GM19468 (cell line): ENCODE measurements around the gene MYO7A.
"Not testable (repeated sequence)": the region's sequence is repeated elsewhere in the genome, so short reads cannot be mapped to it uniquely, and the experiment has no call there.

ENCODE experiments used
- ATAC-seq: cut with Tn5 transposase; IDR thresholded peaks from one replicate; pipeline ENCODE4 v1.9.1; 2021; ENCODE audit warnings: mild to moderate bottlenecking, moderate library complexity, moderate number of reproducible peaks; ENCODE audit not compliant: unreplicated experiment; ENCODE audit errors: extremely low read depth

MYO7A gene

DNA sequence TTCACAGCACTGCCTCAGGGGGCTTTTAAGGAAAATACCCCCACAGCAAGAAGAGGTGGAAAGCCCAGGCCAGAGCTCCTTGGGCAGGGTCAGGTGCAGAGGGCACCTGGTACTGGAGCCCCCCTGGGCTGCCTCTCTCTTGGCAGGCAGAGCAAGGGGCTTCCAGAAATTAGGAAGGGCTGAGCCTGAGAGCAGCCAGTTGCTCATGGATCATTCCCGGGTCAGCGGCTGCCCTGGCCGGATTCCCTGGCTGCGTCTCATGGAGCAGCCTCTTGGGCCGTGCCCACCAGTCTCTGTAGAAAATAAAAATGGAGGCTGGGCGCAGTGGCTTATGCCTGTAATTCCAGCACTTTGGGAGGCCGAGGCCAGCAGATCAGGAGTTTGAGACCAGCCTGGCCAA lies 35.7 kb upstream of the MYO7A start:
- no peak for ATAC-seq

DNA sequence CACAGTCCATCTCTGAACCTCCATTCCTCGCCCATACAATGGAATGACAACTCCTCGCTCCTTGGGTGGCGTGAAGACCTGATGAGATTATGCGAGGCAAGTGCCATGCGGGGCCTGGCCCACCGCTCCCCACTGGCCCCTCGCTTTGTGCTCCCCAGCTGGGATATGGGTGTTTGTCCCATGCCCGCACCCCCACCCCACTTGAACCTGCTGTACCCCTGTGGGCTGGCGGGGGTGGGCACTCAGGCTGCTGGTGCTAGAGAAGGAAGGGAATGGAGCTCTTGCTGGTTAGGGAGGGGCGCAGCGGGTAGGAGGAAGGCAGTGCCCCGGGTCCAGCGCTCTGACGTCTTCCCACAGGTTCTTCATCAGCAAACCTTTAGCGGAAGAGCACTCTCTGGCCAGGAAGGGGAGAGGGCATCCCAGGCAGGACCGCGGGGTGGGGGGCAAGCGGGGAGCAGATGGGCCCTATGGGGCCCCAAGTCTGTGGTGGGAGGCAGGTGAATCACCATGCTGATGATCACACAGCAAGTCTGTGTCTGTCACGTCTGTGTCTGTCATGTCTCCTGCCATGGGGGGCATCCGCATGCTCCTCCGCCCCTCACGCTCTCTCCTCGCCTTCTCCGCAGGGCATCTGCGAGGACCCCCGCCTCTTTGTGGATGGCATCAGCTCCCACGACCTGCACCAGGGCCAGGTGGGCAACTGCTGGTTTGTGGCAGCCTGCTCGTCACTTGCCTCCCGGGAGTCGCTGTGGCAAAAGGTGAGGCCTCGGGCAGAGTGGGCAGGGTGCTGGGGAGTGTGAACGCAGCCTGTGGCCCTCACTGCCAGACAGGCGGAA lies 34.8 kb upstream of the MYO7A start:
- no peak for ATAC-seq

DNA sequence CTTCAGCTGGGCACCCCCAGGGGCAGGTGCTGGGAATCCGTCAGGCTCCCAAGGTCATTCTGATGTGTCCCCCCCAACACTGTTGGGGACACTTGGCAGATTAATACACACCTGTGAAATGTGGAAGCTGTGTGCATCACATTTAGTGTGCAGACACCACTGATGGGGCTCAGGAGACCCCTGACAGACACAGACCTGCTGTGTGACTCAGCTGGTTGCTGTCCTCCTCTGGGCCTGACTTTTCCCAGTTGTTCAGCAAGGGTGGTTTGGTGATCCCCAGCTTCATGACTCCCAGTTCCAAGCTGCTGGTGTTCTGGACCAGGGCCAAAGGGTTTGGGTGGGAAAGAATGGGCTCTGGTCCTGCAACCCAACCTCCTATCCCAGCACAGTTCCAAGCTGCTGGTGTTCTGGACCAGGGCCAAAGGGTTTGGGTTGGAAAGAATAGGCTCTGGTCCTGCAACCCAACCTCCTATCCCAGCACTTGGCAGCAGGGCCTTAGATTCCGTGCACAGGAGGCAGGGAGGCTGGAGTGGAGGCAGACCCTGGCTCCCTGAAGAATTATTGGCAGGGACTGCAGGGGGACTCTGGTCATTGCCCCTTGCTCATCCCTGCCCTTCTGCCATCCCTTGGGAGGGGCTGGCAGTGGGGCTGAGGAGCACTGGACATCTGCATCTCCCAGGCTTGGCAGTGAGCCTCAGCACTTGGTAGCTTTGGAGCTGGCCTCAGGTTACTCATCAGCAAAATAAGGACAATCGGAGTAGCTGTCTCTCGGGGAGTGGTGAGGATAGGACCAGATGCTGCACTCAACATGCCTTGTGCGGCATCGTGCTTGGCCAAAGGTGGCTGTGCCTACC lies 33.8 kb upstream of the MYO7A start:
- no peak for ATAC-seq

DNA sequence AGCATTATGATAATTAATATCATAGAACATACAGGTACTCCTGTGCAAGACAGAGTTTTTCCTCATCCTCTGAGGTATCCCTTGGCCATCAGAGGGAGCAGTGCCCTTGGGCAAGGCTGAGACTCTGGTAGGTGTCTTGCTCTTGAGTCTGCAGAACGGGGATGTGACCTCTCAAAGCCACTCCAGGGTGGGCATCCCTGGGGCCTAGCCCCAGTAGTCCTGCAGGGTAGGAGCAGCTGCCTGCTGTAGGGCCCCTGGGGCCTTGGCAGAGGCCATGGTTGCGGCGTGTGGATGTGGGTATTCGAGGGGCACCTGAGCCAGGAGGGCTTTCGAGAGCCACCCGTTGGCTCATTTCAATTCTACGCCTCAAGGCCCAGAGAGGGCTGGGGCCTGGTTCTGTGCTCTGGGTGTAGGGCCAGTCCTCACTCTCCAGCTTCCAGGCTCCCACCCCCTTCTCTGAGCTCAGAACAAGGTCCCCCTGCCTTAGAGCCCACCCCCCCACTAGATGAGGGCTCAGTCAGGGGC lies 33.1 kb upstream of the MYO7A start:
- ATAC-seq, result no peak

DNA sequence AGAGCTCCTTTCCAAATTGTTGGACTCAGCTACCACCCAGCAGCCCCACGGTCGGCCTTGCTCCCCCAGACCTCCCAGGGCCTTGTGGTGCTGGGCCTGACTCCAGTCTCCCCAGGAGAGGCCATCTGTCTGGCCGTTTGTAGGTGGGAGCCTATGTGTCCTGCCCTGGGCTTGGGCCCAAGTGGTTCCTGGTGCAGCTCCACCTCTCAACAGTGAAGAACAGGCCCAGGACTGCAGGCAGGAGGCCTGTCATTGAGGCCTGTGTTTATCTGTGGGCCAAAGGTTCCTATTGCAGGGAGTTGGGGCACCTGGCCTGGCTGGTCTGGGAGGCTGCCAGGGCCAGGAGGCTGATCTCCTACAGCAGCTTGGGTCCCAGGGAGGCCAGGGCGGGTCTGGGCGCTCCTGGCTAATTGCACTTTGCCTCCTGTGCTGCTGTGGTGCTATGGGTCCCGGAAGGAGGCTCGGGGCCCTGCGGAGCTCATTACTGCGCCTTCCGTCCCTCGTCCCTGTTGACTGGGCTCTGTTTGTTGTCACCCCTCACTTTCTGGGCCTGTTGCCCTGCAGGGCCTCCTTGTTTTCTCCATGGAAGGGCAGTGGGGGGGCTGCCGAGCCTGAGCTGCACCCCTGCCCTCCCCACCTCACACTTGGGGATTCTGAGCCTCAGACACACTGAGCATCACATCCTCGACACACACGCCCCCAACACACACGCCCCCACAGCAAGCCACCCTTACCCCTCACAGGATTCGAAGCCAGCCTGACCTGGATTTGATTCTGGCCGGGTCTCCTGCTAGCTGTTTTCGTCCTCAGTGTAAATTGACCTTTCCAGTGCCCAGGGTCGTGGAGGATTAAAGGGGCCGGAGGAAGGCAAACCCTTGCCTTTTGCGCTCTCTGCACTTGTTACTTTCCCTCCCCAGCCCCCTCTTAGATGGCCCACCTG lies 32.2 kb upstream of the MYO7A start:
- ATAC-seq, result no peak

DNA sequence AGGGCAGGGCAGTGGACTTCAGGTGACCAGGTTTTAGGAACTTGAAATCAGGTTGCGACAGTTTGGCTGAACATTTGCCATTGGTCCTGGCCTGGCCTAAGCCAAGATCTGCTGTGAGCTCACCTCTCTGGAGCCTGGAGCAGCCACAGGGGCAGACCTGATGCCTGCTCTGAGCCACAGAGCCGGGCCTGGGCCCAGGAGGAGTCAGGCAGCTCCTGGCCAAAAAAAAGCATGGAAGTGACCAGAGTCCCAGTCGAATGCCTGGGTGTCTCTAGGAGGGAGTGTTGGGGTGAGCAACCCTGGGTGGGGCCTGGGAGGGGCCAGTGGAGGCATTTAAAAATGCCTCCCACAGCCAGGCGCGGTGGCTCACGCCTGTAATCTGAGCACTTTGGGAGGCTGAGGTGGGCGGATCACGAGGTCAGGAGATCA lies 31.4 kb upstream of the MYO7A start:
- no peak for ATAC-seq

DNA sequence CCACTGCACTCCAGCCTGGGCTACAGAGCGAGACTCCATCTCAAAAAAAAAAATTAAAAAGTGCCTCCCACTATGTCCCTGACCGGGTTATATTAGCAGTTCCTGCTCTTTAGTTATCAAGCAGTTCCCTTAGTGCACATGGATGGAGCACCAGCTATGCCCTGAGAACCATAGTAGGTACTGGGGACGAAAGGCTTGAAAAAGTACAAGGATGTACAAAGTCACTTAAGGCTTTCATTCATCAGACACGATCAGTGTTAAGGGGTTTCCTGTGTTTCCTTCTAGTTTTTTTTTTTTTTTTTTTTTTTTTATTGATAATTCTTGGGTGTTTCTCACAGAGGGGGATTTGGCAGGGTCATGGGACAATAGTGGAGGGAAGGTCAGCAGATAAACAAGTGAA lies 30.9 kb upstream of the MYO7A start:
- ATAC-seq, result not testable (repeated sequence)

DNA sequence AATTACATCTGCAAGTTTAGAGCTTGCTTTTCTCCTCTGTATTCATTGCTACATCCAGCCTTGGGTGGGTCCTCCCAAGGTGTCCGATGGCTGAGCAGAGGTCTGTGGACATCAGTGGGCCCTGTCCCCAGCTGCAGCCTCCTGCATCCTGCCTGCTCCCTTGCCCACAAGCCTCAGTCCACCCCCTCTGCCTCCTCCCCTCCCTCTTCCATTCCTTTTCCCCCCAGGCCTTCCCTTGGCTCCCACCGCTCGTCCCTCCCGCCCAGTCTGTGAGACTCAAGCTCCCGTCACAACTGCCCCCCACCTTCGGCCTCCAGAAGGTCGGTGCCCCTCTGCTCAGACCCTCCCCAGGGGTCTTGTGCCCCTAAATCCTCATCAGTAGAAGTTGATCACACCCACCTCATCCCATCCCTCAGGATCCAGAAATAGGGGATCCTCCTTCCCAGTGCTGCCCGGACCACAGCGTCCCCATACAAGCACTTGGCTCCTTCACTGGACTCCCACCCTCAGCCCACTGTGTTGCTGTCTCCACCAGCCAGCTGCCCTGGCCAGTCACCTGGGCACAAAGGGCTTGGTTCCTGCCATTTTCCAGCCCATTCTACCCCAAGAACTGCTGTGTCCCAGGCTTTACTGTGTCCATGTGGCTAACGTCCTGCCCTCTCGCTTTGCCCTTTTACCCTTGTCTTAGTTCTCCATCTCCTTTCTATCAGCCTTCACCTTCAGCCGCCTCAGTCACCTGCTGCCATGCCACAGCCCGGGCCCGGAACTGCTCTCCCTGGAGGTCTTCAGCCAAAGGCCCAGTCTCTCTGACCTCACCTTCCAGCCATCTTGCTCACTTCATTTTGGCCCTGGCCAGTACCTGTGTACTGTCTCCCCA lies 27.6 kb upstream of the MYO7A start:
- ATAC-seq, result no peak

DNA sequence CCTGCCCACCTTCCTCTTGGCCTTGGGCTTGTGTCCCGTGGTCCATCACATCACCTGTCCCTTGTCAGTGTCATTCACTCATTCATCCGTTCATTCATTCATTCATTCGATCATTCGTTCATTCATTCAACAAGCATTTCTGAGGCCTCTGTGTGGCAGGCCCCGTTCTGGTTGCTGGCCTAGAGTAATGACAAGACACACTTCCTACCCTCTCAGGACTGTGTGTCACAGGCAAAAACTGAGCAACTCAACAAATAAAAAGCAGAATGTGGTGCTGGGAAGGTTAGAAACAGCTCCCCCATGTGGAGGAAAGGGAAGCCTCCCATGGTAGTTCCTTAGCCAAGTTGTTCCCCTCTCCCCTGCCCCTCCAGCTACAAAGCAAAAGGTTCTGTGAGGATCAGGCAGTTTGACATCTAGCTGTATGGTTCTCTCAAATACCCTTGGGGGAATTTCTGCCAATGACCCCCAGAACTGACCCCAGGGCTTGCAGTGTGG lies 27.0 kb upstream of the MYO7A start:
- ATAC-seq, result no peak

DNA sequence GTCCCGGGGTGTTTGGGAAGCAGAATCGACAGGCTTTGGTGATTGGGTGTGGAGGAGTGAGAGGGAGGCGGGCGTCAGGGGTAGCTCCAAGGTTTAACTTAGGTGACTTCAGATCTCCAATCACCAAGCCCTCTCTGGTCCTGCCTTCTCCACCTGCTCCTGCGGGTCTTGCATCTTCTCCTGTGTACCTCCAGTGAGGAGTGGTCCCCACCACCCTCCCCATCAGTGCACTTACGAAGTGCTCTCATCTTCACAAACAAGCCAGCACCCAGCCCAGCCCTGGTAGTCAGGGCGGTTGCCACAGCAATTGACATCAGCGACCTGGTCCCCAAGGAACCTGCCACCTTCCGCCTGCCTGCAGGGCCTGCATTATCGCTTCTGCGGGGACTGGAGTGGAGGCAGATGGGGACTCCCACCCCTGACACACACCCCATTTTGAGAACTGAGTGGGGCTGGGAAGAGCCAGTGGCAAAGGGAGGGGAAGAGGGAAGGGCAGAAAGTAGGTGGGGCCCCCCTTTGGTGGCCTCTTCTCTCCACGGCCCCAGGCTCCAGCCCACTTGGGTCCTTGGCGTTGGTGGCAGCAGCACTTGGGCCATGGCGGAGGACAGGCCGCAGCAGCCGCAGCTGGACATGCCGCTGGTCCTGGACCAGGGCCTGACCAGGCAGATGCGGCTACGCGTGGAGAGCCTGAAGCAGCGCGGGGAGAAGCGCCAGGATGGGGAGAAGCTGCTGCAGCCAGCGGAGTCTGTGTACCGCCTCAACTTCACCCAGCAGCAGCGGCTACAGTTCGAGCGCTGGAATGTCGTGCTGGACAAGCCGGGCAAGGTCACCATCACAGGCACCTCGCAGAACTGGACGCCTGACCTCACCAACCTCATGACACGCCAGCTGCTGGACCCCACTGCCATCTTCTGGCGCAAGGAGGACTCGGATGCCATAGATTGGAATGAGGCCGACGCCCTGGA lies 25.5 kb upstream of the MYO7A start, which contains the start of gene OMP:
Gene OMP, plus strand, starts transcription at position 595 of the 965 bp plus-strand sequence. Its CDS starts 0 bp downstream, at position 595.
- ATAC-seq, result no peak

DNA sequence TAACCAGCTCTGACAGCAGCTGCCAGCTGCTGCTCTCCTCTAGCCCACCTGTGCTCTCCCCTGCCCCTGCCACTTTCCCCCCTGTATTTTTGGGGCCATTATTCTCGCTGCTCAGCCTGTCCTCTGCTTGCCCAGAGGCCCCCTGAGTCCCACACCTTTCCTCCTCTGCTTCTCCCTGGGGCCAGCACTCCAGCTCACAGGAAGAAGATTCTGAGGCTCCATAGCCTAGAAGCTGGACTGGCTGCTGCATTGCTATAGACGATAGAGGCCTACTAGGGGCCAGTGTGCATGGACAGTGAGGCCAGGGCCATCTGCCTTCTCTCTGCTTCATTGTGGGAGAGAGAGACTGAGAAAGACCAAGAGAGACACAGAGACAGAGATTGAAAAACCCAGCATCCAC lies 24.7 kb upstream of the MYO7A start:
- no peak for ATAC-seq

DNA sequence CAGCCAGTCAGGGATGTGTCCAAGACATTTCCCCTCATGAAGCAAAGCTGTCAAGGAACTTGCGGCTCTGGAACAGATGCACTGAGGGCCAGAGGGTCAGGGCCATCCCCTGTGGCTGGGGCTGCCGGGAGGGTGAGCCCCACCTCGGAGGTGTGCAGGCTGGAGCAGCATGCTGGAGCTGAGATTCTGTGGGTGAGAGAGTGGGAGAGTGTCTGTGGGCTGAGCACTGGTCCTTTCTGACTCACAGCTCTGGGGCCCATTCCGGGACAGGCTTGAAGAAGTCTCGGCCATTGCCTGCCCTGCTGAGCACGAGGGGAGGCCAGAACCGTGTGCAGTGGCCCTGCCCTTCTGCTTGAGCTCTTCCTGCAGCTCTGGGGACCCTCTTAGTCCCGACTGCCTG lies 23.3 kb upstream of the MYO7A start:
- ATAC-seq, result no peak

DNA sequence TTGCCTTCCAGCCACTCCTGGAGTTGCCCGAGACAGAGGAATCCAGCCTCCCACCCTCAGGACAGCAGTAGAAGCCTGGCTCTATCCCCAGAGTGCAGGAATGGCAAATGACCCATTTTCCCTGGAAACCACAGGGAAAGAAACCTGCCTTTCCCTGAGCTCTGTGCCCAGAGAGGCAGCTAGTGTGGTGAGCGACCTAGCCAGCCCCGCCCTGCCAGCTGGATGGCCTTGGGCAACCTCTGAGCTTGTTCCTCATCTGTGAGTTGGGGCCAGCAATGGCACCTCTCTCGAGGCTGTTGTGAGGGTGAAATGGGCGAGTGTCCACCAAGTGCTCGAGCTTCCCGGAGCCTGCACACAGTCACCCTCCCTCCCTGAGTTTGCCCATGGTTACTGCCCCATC lies 21.7 kb upstream of the MYO7A start:
- no peak for ATAC-seq

DNA sequence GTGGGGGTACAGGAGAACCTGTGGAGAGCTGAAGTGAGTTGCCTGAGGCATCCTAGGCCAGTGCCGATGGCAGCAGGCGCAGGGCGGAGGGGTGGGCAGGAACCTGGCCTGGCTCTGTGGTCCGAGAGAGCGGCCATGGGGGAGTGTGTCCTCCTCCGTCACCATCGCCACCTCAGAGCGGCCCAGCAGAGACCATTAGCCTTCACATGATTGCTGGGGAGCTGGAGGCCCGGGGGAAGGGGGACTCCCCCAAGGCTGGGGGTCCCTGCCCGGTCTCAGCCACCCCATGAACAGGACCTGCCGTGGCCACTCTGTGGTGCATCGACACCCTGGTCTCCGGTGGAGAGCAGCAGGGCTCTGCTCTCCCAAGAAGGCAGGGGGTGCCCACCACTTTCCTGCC lies 21.3 kb upstream of the MYO7A start:
- ATAC-seq, result no peak

DNA sequence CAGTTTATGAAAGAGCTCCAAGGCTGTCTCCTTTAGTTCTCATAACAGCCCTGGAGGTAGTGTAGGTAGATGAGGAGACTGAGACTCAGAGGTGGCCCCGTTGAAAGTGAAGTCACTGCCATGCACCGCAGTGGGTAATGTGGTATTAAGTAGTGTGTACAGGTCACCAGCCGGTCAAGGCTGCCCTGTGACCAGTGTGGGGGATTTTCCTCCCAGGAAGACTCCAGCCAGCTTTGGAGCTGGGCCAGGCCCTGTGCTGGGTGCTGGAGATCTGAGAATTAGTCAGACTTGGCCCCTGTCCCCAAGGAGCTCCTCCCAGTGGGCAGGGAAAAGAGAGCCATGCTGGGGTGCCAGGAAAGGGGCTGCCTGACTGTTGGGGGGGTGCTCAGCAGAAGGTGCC lies 20.1 kb upstream of the MYO7A start:
- ATAC-seq, result no peak

DNA sequence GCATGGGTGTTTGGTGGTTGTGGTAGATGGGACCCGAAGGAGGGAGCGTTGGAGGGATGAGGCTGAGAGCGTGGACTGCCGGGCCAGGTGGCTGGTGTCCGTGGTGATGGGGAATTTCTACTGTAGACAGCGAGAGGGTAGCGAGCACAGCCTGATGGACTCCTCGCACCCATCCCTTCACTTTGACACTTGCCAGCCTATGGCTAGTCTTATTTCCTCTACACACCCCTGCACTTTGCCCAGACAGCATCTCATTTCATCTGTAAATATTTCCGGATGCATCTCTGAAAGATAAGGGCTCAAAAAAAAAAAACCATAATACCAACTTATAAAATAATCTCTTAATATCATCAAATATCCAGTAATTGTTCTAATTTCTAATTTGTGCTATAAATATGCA lies 19.6 kb upstream of the MYO7A start:
- no peak for ATAC-seq

DNA sequence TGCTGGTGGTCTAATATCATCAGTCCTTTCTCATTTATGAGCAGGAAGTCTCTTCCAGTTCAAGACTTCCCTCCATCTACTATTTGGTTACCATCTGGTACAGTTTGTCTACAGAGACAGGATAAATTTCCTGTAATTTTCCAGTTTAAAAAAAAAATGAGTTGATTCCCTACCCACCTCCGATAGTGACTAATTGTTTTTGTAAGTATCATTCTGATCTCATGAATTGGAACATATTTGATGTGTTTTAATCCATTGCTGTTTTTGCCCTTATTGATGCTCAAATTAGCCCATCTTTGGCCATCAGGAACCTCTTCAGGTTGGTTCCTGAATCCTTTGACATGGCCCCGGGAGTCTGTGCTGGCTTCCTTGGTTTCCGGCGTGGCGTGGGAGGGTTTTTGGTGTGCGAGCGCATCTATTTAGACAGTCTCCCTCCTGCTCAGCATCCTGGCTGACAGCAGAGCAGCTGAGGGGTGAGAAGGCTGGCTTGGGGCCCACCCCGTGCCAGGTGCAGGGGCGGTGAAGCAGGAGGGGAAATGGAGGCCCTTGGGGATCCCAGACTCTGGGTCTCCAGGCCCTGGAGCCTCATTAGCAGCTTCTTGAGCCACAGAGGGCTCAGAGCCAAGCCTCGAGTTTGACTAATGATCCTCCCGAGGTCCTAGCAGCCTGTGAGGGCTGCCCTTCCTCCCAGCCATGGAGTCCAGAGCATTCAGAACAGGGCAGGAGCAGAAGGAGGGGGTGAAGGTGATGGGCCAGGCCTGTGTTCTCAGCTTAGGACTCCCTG lies 18.6 kb upstream of the MYO7A start:
- no peak for ATAC-seq
